ENCODE data around the gene USP24.

Gene USP24

GRCh38 chr1:55215194-55216021, at the start of gene USP24:
TSS of gene USP24 (minus strand) at chr1:55215364. CDS start at chr1:55215113, 251 bp downstream.
- H3K27ac ChIP-seq, result peak within 1 kb of the TSS; percentile 82

GRCh38 chr1:55262822-55263221, 47.7 kb upstream of the USP24 start:
- DNase-seq (ENCODE audit: low read depth, low spot score), result peak; percentile 83
- no peak overlapping the region for H3K27ac ChIP-seq

More at GRCh38 chr1:55215194-55216021, at the start of gene USP24:
- DNase-seq (ENCODE audit: low read depth, low spot score), result peak; percentile 8

- H3K27ac ChIP-seq, result no peak overlapping the region
- no peak for DNase-seq (ENCODE audit: low read depth, low spot score)
Observed at GRCh38 chr1:55259911-55260609, 44.9 kb upstream of the USP24 start.

- no peak for DNase-seq (ENCODE audit: low read depth, low spot score)
- no peak overlapping the region for H3K27ac ChIP-seq
Observed at GRCh38 chr1:55257958-55258357, 42.8 kb upstream of the USP24 start.

GRCh38 chr1:55255901-55256300, 40.7 kb upstream of the USP24 start:
- H3K27ac ChIP-seq, result no peak overlapping the region
- no peak for DNase-seq (ENCODE audit: low read depth, low spot score)

- H3K27ac ChIP-seq, result no peak overlapping the region
- DNase-seq (ENCODE audit: low read depth, low spot score), result no peak
Observed at GRCh38 chr1:55252942-55253589, 37.9 kb upstream of the USP24 start.

GRCh38 chr1:55250399-55251075, 35.4 kb upstream of the USP24 start:
- H3K27ac ChIP-seq, result no peak overlapping the region
- DNase-seq (ENCODE audit: low read depth, low spot score), result no peak

GRCh38 chr1:55249646-55250398, 34.7 kb upstream of the USP24 start:
- no peak overlapping the region for H3K27ac ChIP-seq
- DNase-seq (ENCODE audit: low read depth, low spot score), result no peak

- no peak for DNase-seq (ENCODE audit: low read depth, low spot score)
- no peak overlapping the region for H3K27ac ChIP-seq
Observed at GRCh38 chr1:55246896-55247295, 31.7 kb upstream of the USP24 start.

- DNase-seq (ENCODE audit: low read depth, low spot score), result no peak
- no peak overlapping the region for H3K27ac ChIP-seq
Observed at GRCh38 chr1:55246331-55246730, 31.2 kb upstream of the USP24 start.

GRCh38 chr1:55245781-55246180, 30.6 kb upstream of the USP24 start:
- peak; percentile 64 for DNase-seq (ENCODE audit: low read depth, low spot score)

GRCh38 chr1:55244476-55245099, 29.4 kb upstream of the USP24 start:
- peak; percentile 14 for DNase-seq (ENCODE audit: low read depth, low spot score)
- H3K27ac ChIP-seq, result no peak overlapping the region

More at GRCh38 chr1:55245781-55246180, 30.6 kb upstream of the USP24 start:
- H3K27ac ChIP-seq, result no peak overlapping the region

- H3K27ac ChIP-seq, result no peak overlapping the region
- DNase-seq (ENCODE audit: low read depth, low spot score), result no peak
Observed at GRCh38 chr1:55243655-55244054, 28.5 kb upstream of the USP24 start.

GRCh38 chr1:55239548-55239947, 24.4 kb upstream of the USP24 start:
- H3K27ac ChIP-seq, result no peak overlapping the region
- no peak for DNase-seq (ENCODE audit: low read depth, low spot score)

- H3K27ac ChIP-seq, result no peak overlapping the region
- peak; percentile 39 for DNase-seq (ENCODE audit: low read depth, low spot score)
Observed at GRCh38 chr1:55235722-55236121, 20.6 kb upstream of the USP24 start.

- no peak for DNase-seq (ENCODE audit: low read depth, low spot score)
- H3K27ac ChIP-seq, result no peak overlapping the region
Observed at GRCh38 chr1:55234016-55234415, 18.9 kb upstream of the USP24 start.

GRCh38 chr1:55233145-55233777, 18.1 kb upstream of the USP24 start:
- no peak for DNase-seq (ENCODE audit: low read depth, low spot score)
- no peak overlapping the region for H3K27ac ChIP-seq

GRCh38 chr1:55232448-55233144, 17.4 kb upstream of the USP24 start:
- H3K27ac ChIP-seq, result no peak overlapping the region

More at GRCh38 chr1:55232448-55233144, 17.4 kb upstream of the USP24 start:
- DNase-seq (ENCODE audit: low read depth, low spot score), result no peak
